ENCODE data around the gene ZNF335. TPM values are rescaled to one million over a fixed set of nuclear protein-coding genes. Genes with fewer than 3 reads are reported as not detected.
"Not testable (repeated sequence)": the region's sequence is repeated elsewhere in the genome, so short reads cannot be mapped to it uniquely, and the experiment has no call there.

Gene ZNF335
- polyA plus RNA-seq, 3 donors, result 10.4 to 18.5 (median 14.4) TPM

DNA sequence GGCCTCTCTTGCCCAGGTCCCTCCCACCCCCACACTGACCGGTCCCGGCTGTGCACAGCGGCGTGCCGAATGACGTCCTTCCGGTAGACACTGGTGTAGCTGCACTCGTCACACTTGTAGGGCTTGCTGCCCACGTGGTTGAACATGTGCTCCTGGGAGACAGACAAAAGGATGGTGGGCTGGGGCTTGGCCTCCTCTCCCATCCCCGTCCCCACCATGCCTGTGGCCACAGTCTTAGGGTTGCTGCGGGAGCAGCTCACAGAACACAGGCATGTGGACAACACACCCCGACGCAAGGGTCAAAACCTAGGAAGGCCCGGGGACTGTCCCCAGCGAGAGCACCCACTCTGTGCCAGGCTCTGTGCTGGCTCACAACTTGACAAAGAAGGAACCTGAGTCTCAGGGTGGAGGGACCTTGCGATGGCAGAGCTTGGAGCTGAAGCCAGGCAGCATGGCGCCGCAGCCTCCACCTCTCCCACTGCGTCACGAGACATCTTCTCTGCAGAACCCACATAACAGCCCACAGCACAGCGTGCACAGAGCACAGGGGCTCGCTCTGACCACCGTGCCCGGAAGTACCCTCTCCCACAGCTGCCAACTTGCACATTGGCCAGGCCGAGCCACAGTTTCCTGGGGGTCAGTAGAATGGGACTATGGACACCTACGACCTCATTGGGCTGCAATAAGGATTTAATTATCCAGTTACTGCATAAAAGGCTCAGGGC, 9.8 kb downstream of the ZNF335 start:
- no peak for DNase-seq (ENCODE audit: extremely low read depth in 1 of 11, low read depth in 9 of 11, low spot score in 4 of 11)

DNA sequence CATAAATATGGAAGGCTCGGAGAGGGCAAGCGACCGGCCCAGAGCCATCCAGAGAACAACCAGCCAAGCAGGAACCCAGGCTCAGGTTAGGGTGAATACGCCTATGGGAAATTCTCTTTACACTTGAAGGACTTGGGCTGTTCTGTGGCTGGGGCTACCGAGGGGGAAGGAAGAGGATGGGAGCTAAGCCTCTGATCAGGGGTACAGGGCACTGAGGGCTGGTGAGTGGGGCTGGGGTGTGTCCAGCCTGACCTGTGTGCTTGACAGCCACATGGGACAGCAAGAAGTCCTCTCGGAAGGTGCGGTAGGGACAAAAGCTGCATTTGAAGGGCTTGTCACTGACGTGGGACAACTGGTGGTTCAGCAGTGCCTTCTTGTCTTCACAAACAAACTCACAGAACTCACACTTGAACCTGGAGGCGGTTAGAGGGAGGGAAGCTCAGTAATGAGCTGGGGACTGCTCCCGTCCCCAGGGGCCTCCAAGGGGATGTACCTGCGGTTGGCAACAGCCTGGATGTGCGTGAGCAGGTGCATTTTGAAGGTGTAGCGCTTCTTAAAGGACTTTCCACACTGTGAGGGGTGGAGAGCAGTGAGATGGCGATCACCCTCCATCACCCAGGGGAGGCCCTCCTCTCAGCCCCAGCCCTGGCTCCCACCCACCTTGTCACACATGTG, 11.9 kb downstream of the ZNF335 start:
- DNase-seq (ENCODE audit: extremely low read depth in 1 of 11, low read depth in 9 of 11, low spot score in 4 of 11), result no peak

DNA sequence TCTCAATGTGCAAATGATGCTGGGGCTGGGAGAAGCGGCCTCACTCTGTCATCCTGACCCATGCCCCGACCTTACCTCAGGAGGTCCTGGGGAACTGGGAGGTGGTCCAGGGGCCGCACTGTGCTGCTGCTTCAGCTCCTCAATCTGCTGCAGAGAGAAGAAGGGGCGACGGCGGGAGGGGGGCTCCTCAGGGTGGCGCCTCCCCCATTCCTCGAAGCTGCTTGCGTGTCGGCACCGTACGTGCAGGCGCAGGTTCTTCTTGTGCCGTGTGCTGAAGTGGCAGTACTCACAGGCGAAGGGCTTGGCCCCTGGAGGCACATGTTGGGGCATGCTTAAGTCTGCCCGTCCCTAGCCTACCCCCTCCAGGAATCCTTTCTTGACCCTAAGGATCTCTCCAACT, 12.9 kb downstream of the ZNF335 start:
- no peak for DNase-seq (ENCODE audit: extremely low read depth in 1 of 11, low read depth in 9 of 11, low spot score in 4 of 11)

DNA sequence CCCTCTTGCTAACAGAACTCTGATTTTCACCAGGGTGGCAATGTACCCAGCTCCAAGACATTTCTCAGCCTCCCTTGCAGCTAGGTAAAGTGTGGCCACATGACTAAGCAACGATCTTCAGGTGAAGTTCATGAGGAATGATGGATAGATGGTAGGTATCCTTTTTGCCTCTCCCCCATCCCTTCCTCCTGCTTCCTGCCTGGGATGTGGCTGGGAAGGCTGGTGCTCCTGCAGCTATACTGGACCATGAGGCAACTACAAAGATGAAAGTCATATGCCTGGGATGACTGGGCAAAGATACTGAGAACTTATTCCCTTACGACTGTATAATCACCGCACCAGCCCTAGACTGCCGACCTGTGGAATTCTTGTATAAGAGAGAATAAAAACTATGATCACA, 13.4 kb downstream of the ZNF335 start:
- DNase-seq (ENCODE audit: extremely low read depth in 1 of 11, low read depth in 9 of 11, low spot score in 4 of 11), result no peak

DNA sequence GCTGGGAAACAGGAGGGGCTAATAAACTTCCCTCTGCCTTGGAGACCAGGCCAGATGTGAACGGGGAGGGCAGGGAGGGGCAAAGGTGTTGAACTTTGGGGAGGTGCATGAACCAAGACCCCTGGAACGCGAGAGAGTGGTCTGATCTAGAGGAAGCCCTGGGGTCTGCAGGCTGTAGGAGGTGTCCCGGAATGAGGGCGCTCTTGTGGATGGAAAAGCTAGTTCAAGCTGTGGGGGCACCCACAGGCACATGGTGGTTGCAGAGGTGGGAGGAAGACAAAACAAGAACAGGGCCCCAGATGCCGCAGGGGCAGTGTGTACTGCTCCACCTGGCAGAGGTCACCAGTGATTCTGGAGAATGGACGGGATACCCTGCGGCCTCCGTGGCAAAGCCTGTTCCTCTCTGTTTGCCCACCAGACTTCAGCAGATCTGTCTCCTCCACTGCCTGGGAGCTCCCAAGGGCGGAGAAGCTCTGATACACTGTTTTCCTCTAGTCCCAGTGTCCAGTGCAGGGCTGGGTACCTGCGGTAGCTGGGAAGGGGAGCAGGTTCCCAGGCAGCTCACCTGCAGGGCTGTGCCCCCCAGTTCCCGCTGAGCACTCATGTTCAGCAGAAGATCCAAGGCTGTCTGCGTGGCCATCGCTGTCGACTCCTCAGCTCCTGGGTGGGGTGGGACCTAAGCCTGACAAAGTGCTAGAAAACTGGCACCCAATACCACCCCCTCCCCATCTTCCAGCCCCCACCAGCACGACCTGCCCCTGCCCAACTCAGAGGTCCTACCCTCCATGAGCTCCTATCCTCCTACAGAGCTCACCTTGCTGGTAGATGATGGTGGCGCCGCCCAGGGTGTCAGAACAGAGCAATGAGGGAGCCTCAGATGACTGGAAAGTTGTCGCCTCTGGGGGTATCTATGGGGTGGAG, 14.7 kb downstream of the ZNF335 start:
- DNase-seq (ENCODE audit: extremely low read depth in 1 of 11, low read depth in 9 of 11, low spot score in 4 of 11), result no peak

DNA sequence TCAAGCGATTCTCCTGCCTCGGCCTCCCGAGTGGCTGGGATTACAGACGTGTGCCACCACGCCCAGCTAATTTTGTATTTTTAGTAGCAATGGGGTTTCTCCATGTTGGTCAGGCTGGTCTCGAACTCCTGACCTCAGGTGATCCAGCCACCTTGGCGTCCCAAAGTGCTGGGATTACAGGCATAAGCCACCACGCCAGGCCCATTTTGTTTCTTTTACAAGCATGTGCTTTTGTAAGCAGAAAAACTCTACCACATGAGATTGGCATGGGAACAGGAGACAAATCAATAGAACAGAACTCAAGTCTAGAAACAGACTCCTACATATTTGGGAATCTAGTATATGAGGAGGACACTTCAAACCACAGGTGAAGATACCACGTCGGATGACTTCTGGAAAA, 15.7 kb downstream of the ZNF335 start:
- not testable (repeated sequence) for DNase-seq (ENCODE audit: extremely low read depth in 1 of 11, low read depth in 9 of 11, low spot score in 4 of 11)

DNA sequence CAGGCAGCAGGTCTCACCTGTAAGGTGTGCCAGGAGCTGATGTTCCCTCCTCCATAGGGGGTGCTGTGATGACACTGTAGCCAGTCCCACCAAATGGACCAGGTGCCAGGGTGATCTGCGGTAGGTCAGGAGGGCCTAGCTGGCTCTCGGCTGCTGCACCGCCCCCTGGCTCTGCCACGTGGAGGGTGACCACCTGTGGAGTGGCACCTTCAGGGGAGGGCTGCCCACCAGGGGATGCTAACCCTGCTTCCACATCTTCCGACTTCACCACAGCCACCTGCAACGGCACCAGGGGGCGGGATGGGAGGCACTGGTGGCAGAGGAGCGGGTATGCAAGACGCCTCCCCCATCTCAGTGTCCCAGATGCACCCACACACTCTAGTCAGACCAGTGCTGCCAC, 18.3 kb downstream of the ZNF335 start:
- no peak for DNase-seq (ENCODE audit: extremely low read depth in 1 of 11, low read depth in 9 of 11, low spot score in 4 of 11)

DNA sequence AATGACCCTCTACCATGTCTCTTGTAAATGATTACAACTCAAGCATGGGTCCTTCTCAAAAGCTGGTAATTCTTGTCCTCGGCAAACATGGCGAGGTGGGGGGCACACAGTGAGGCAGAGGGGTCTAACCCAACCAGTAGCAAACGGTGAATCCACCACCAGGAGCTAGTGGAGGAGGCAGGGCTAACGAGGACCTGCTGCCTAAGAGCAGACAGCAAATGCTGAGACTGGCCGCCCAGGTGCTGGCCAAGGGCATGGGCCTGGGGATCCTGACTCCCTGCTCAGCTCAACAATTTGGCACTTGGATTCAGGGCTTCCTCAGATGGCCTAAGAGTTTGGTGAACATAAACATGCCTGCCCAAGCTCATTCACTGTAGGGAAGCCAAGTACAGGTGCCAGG, 19.1 kb downstream of the ZNF335 start:
- DNase-seq (ENCODE audit: extremely low read depth in 1 of 11, low read depth in 9 of 11, low spot score in 4 of 11), result no peak

DNA sequence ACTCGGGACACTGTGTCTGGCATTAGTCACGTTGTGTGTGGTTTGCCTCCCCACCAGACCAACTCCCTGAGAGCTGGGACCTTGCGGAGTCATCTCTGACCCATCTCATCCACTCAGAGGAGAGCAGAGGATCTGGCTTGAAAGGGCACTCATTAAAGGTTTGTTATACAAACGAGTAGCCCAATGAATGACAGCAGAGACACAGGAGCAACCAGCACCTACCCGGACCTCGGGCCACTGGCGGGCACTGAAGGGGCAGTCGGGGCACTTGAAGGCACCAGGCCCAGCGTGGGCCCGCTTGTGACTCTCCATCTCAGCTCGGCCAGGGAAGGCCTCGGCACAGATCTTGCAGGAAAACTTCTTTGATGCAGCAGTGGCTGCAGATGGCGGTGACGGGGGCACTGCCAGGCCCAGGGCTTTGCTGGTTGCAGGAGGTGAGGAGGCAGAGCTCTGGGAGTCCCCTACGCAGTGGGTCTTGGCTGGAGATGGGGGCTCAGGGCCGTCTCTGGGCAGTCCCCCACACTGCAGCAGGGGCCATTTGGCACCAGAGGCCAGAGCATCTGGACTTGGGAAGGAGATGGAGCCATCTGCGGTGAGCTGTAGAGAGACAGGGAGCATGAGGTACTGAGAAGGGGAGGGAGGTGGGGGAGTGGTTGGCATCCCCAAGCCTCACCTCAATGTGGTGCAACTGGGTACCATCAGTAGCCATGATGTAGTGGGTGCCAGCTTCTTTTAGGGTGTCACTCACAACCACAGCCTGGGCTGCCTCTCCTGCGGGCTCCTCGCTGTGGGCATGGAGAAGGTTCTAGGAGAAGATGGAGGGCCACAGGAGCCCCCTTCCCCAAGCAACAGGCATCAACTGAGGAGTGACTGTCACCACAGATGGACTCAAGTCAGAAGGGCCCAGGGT, 19.8 kb downstream of the ZNF335 start:
- no peak for DNase-seq (ENCODE audit: extremely low read depth in 1 of 11, low read depth in 9 of 11, low spot score in 4 of 11)

DNA sequence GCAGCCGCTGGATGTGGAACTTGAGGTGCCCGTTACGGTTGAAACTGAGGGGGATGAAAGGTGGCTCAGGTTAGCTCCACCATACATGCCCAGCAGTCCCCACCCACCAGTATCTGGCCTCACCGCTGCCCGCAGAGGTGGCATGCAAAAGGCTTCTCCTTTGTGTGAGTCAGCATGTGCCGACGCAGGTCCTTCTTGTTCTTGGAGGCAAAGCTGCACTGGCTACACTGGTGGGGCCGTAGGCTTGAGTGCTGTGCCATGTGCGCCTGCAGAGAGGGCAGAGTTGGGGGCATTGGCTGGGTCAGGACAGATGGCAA, 21.7 kb downstream of the ZNF335 start:
- no peak for DNase-seq (ENCODE audit: extremely low read depth in 1 of 11, low read depth in 9 of 11, low spot score in 4 of 11)

DNA sequence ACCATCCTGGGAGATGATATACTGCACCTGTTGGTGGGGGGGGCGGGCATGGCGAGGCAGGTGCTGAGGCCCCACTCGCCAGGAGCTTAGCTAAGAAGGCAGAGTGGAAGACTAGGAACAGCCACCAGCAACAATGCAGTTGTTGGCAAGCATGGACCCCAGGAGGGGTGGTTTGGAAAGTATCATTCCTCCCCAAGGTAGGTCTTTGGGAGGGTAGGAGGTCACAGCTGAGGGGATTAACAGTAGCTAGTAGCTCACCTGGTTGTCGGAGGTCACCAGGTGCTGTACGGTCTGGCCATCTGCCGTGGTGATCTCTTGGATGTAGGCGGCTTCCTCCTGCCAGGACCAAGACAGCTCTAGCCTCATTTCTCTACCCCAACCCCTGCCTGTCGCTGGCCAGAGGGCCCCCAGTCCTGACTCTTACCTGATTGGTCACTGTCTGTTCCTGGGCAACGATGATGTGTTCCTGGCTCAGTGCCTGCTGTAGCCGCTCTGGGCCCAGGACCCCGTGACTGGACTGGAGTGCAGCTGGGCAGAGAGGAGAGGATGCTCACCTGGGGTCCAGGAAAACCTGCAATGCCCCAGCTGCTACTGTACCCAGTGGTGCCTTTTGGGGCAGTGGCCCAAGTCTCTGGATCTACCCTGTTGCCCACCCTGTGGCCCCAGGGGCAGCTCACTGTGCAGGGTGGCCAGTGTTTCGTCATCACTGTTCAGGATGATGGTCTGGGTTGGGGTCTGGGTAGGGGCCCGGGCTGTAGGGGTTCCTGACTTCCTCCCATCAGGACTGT, 22.3 kb downstream of the ZNF335 start:
- no peak for DNase-seq (ENCODE audit: extremely low read depth in 1 of 11, low read depth in 9 of 11, low spot score in 4 of 11)

DNA sequence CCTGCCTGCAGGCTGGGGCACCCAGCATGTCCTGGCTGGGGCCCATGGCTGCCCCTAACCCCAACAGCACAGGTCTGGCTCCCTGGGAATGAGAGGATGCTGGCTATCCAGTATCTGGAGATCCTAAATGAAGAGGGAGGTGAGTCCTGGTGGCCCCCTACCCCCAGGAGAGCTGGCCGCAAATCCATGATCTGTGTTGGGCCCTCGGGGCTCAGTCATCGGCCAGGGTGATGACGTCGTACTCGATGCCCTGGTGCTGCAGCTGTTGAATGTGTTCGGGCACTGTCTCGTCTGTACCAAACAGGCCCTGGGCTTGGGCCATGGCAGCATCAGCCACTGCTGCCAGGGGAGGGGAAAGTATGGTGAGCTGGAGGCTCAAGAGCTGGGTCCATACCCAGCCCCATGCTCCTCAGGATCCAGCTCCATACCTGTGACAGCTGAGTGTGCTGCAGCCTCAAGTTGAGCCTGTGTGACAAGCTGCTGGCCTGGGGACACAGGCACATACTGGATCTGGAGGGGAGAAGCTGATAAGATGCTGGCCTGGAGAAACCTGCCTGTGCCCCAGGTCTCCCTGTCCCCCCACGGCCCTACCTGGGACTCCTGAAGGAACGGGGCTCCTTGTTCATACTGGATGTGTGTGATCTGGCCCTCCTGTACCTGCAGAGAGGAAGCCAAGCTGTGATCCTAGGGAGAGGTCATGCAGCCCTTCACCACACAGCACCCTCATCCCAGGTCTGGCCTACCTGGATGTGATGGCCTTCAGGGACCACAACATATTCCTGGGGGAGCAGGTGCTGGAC, 23.1 kb downstream of the ZNF335 start:
- no peak for DNase-seq (ENCODE audit: extremely low read depth in 1 of 11, low read depth in 9 of 11, low spot score in 4 of 11)

DNA sequence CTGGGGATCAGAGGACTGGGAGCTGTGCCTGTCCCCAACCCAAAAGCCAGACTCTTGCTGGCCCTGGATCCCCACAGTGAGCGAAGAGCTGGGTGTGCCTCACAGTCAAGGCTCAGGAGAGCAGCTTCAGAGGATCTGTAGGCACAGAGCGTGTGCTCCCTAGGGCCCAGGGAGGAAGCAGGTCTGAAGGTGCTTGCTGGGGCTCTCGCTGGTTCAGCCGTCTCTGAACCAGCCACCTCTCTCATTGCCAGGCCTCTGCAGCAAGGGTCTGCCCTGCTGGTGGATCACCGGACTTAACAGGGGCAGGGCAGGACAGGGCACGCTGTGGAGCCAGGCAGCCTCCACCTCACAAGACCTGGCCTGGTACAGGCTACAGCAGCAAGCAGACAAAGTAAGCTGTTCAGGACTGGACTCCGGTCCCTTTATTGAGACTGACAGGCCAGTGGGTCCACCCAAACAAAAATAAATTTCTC, 23.7 kb downstream of the ZNF335 start:
- no peak for DNase-seq (ENCODE audit: extremely low read depth in 1 of 11, low read depth in 9 of 11, low spot score in 4 of 11)

DNA sequence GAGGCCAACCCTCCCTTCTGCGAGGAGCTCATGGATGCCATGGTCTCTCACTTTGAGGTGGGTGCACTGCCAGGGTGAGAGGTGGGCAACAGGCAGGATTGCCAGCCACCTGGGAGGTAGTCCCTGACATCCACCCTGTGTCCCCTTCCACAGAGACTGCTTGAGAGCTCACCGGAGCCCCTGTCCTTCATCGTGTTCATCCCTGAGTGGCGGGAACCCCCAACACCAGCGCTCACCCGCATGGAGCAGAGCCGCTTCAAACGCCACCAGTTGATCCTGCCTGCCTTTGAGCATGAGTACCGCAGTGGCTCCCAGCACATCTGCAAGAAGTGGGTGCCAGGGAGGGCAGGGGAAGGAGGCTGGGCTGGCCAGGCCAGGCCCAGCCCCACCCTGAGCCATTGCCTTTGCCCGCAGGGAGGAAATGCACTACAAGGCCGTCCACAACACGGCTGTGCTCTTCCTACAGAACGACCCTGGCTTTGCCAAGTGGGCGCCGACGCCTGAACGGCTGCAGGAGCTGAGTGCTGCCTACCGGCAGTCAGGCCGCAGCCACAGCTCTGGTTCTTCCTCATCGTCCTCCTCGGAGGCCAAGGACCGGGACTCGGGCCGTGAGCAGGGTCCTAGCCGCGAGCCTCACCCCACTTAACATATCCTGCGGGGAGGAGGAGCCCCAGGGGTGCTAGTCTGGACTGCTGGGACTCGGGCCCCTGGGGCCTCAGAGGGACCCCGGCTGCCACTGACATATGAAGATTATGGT, 24.7 kb downstream of the ZNF335 start:
- DNase-seq (ENCODE audit: extremely low read depth in 1 of 11, low read depth in 9 of 11, low spot score in 4 of 11), result no peak

DNA sequence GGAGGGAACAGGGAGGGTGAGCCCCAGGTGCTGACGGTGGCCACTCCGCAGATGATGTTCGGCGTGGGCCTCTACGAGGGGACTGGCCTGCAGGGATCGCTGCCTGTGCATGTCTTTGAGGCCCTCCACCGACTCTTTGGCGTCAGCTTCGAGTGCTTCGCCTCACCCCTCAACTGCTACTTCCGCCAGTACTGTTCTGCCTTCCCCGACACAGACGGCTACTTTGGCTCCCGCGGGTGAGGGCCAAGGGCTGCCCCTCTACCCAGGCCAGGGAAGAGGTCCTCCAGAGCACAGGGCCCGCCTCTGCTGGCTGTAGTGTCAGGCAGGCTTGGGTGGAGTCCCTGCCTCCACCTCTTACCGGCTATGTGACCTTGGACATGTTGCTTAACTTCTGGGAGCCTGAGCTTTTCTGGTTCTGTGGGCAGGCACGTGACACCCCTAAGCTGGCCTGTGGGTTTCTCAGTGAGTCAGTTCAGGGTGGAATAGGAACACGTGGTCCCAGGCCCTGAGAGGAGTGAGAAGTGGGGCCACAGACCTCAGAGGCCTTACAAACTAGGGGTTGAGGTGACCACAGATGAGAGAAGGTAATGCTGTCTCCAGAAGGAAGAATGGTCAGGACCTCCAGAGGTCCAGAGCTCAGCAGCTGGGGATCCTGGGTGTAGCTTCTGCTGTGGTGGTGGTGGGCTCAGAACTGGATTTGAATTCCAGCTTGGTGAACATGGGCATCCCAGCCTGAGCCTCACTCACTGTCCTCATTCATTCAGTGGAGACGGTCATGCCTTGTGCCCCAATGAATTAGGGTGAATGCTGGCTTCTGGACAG, 25.6 kb downstream of the ZNF335 start:
- DNase-seq (ENCODE audit: extremely low read depth in 1 of 11, low read depth in 9 of 11, low spot score in 4 of 11), result no peak

DNA sequence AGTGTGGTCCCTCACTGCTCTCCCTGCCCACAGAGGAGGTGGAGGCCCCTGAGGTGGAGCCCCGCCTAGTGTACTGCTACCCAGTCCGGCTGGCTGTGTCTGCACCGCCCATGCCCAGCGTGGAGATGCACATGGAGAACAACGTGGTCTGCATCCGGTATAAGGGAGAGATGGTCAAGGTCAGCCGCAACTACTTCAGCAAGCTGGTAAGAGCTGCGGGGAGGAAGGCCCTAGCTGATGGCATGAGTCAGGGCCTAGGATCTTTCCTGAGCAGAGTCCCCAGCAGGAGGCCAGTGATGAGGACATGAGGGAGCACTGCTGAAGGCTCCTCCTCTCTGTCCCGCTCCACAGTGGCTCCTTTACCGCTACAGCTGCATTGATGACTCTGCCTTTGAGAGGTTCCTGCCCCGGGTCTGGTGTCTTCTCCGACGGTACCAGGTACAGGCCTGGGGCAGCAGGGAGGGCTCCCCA, 26.3 kb downstream of the ZNF335 start:
- DNase-seq (ENCODE audit: extremely low read depth in 1 of 11, low read depth in 9 of 11, low spot score in 4 of 11), result no peak
